NK-92 (cell line): ENCODE measurements around the gene LILRB1.
"Not testable (repeated sequence)": the region's sequence is repeated elsewhere in the genome, so short reads cannot be mapped to it uniquely, and the experiment has no call there.

Experiments used
- DNase-seq: peaks from one replicate; lab custom pipeline; 2025; ENCODE audit not compliant: unreplicated experiment; lab: John Stamatoyannopoulos, UW

The LILRB1 gene

DNA sequence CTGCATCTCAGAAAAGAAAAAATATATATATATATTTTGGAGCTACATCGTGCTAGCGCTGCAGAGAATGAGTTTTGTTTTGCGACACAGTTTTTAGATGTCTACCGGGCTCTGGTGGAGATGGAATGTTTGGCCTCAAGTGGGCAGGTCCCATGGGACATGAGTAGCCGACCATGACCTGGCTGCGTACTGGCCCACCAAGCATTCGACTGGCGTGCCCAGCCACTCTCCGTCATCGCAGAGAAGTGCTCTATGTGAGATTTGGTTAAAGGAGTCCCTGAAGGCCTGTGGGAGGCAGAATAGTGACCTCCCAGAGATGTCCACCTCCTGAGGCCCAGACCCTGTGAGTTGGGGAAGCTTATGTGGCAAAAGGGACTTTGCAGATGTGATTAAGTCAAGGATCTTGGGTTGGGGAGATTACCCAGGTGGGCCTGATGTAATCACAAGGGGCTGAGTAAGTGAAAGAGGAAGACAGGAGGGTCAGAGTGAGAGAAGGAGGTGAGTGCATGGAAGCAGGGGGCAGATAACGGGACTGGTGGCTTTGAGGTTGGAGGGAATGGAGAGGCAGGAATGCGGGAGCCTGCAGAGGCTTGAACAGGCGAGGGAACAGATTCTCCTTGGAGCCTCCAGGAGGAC lies 31.7 kb downstream of the LILRB1 start:
- DNase-seq: no peak

DNA sequence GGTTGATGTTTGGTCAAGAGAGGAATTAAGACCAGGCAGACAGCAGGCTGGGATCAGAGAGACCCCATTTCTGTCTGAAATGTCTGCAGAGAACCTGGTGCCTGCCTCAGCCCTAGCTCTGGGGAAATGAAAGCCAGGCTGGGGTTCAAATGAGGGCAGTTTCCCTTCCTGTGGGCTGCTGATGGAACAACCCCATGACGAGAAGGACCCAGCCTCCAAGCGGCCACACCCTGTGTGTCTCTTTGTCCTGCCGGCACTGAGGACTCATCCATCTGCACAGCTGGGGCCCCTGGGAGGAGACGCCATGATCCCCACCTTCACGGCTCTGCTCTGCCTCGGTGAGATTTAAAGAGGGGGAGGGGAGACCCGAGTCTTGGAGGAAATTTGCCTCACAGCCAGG lies 32.4 kb downstream of the LILRB1 start, which contains the start of gene LILRB4:
TSS of gene LILRB4 (plus strand) at position 256 of the 400 bp plus-strand sequence. CDS start at position 305, 49 bp downstream.
- DNase-seq: no peak

DNA sequence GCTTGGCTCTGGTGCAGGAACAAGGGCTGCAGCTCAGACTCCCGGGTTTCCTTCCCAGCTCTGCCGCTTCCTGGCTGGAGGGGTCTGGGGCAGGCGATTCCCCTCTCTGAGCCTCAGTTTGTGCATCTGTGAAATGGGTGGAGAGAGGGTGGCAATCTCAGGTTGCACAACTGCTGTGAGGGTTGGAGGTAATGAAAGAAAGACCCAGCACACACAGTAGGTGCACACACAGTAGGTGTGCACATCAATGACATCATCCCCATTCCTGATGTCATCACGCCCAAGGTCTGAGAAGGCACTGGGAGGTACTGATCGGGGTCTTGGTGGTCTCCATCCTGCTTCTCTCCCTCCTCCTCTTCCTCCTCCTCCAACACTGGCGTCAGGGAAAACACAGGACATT lies 35.2 kb downstream of the LILRB1 start:
- no peak for DNase-seq

DNA sequence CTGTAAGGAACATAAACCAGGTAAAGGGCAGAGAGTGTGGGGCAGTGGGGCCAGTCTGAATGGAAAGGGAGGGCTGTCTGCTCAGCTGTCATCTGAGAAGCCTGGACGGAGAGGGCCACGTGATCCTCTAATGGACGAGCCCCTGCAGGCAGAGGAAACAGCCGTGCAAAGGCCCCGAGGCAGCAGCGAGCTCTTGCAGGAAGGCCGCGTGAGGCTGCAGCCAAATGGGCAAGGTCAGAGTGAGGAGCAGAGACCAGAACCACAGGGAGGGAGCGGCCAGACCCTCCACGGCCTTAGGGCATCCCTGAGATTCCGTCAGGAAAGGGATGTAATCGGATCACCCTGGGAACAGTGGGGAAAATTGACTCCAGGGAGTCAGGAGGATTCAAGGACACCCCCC lies 36.9 kb downstream of the LILRB1 start:
- no peak for DNase-seq

DNA sequence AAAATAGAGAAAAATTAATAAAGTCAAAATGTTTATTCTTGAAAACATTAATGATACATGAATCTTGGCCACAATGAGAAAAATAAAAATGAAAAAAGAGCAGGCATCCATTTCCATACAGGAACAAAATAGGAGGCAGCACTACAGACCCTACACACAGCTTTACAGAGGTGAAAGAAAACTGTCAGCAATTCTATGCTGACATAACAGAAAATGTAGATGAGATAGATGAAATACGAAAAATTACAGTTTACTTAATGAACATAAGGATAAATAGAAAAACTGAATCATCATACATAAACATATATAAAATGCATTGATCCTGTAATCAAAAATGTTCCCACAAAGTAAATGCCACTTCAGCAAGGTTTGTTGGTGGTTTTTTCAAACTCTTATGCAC lies 38.1 kb downstream of the LILRB1 start:
- DNase-seq: no peak

DNA sequence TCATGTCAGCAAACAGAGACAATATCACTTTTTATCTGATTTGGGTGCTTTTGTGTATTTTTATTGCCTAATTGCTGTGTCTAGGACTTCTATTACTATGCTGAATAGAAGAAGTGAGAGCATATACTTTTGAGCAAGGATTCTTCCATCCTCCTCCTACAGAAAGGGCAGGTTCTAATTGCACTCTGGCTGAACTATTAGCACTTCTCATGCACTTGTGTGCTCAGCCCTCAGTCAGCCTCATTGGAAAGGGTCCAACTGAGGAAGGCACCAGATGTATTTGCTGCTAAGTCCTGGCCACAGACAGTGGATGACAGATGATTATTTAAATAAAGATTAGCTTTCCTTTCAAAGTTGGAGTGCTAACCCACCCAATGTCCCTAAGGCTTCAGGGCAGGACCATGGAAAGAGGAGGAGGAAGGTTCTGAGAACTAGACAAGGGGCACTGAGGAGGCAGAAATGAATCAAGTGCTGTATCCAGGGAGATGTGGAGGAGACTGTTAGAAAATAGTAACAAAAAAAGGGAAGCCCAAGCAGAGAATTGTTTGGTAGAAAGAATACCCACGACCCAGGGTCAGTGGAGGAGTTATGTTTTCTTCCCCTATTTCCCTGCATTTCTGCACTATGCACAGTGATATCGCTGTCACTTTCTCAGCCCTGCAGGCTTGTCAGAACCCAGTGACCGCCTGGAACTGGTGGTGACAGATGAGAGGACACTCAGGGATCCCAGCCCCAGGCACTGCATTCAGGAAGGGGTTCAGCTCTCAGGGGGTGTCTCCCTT lies 40.5 kb downstream of the LILRB1 start:
- no peak for DNase-seq

DNA sequence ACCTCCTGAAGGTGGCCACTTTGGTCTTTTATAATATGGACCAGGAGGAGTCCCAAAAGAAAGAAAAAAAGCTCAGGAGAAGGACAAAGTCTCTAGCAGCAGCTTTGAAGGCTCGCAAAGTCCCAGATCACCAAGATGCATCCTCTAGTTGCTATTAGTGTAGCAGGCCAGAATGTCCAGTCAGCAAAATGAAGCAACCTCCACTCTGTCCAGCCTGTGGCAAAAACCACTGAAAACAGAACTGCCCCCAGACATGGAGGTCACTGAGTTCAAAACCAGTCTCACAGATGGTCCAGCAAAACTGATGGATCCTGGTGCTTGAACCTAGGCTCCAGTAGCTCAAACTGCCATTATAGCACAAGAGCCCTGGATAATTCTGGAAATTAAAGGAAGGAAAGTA lies 42.9 kb downstream of the LILRB1 start:
- no peak for DNase-seq

DNA sequence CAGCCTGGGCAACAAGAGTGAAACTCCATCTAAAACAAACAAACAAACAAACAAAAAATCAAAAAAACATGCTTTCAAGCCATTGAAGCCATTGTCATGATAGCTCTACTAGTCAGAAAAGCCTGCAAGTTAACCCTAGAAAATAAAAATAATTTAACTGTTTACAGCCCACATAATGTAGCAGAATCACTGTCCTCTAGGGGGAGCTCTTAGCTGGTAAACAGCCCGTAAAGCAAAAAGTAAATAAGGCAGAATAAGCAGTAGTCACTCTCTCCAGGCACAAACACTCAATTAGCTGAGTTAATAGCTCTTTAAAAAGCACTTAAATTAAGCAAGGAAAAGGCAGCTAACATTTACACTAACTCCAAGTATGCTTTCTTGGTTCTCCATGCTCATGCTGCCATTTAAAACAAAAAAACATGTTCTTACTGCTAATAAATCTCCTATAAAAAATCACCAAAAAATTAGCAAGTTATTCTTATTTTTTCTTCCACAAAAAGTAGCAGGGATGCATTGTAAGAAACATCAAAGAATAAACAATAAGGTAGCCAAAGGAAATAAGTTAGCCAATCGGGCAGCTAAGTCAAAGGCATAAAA lies 43.8 kb downstream of the LILRB1 start:
- no peak for DNase-seq

DNA sequence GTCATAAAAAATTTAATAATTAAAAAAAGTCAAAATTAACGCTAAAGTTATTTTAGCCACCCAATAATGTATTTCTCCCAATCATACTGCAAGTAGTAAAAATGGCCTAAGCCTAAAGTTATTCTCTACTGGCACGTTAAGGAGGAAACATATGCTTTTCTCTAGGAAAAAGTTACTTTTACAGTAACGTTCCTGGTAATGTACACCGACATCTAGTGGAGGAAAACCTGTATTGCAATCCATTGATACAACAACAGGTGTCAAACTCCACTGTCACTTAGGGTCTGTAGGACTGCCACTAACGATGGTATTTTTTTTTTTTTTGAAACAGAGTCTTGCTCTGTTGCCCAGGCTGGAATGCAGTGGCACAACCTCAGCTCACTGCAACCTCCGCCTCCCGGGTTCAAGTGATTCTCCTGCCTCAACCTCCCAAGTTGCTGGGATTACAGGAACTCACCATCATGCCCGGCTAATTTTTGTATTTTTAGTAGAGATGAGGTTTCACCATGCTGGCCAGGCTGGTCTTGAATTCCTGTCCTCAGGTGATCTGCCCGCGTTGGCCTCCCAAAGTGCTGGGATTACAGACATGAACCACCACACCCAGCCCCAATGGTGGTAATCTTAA lies 46.0 kb downstream of the LILRB1 start:
- DNase-seq: not testable (repeated sequence)

DNA sequence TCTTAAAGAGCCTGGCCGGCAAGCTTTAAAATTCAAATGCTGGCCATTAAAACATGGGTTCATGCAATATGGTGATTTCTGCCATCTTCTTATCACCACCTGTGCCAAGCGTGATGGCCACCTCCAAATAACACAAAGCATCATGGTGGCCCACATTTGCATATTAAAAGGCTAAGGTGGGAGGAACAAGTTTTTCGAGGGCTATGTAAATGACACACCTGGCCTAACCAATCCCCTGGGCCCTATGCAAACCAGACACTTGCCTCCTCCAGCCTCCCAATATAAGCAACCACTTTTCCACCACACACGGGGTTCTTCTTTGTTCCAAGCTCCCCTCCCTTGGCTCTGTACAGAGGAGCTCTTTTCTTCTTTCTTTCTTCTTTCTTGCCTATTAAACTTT lies 46.9 kb downstream of the LILRB1 start:
- no peak for DNase-seq

DNA sequence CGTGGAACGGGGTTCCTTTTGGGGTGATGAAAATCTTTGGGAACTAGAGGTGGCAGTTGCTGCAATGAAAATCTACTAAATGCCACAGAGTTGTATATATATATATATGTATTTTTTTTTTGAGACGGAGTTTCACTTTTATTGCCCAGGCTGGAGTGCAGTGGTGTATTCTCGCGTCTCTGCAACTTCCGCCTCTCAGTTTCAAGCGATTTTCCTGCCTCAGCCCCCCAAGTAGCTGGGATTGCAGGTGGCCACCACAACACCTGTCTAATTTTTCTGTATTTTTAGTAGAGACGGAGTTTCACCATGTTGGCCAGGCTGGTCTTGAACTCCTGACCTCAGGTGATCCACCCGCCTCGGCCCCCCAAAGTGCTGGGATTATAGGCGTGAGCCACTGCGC lies 51.3 kb downstream of the LILRB1 start:
- DNase-seq: not testable (repeated sequence)

DNA sequence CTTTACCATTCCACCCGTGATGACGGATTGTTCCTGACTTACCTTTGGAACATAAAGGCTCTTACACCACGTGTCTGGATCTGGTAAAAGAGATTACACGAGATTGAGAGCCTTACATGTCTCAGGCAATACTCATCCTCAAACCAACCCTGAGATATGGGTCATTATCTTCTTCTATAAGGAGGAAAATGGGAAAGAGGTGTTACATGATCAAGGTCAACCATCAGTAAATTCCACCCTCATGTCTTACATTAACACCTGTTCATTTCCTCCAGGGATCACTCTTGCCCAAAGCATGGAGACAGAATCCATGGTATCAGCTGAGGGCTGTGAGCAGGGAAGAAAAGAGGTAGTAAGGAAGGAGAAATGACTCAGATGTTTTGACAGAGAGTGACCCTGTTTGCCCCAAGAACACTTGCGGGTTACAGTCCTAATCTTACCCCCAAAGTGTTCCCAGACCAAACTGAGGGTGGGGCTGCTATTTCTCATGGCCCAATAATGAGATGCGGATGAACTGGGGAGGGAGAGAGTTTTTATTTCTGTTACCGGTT lies 52.1 kb downstream of the LILRB1 start:
- no peak for DNase-seq

DNA sequence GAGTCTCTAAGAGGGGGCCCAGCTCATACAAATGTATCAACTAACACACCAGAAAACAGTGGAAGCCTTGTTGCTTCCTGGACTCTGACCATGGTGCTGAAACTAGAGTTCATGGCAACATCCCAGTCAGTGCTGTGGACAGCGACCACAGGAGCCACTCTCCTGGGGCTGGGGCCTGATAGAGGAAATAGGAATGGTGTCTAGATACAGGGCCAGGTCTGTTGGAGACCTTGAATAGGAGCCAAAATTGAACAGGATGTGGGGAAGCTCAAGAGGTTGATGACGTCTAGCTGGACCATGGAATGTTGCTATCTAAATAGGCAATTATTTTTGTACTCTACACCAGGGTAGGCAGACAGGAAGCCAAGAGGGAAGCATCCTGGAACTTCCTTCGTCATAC lies 54.2 kb downstream of the LILRB1 start:
- DNase-seq: no peak
